K562 (cell line): ENCODE measurements around the gene GATA2. TPM values are rescaled to one million over a fixed set of nuclear protein-coding genes. Genes with fewer than 3 reads are reported as not detected.

ENCODE experiments used
- ATAC-seq: fragments of 200-7000 bp; cut with Tn5 transposase; 3 replicates; pipeline ENCODE4 v1.9.1; 2020; ENCODE audit warnings: moderate library complexity
- BruUV-seq: library from RNA; stranded (reverse); fragments of 400-500 nt; replicated peaks from 2 replicates; lab custom pipeline; 2021; lab: Mats Ljungman, UMichigan
- CTCF ChIA-PET: fragments of 300-600 bp; formaldehyde crosslinking; extraction: SDS; loops from one replicate; lab custom pipeline; 2021; ENCODE audit warnings: low intra/inter-chr PET ratio; lab: Yijun Ruan, JAX
- POLR2A ChIA-PET: fragments of 300-600, 350-650 bp; sonication (Branson Sonifier 250); formaldehyde crosslinking; extraction: SDS; loops from one replicate; lab custom pipeline; 2021; ENCODE audit warnings: antibody characterized with exemption, inconsistent platforms; lab: Yijun Ruan, JAX
- DNase-seq, 4 experiments: peaks; one replicate each; pipeline versions ENCODE4 v3.0.0 to v3.0.0-alpha.2; 2011 to 2018; ENCODE audit warnings: low spot score in 3 of 4, mixed read lengths in 3 of 4; ENCODE audit errors: extremely low read depth in 1 of 4
- FAIRE-seq: peaks from 2 replicates; lab custom pipeline; 2011; peaks lifted over from hg19 to GRCh38; lab: Jason Lieb, UNC
- H2AFZ ChIP-seq: 2 replicates; pipeline ENCODE4 v1.6.0; 2011; ENCODE audit warnings: low read depth, low read length, control low read depth, inconsistent platforms
- H3K27ac ChIP-seq: fragments of 200-600 bp; 3 replicates; pipeline ENCODE4 v1.8.0; 2011; ENCODE audit warnings: low read depth, mild to moderate bottlenecking, control low read depth, inconsistent platforms, low read length, moderate library complexity, mixed read lengths; ENCODE audit errors: extremely low read depth
- H3K27me3 ChIP-seq, 2 experiments: fragments of 300-600 bp in 1 of 2; 2 replicates in 1 of 2; 3 replicates in 1 of 2; pipeline versions ENCODE4 v1.6.0 to v1.8.0; 2011; ENCODE audit warnings: inconsistent platforms in 2 of 2, low read length in 2 of 2, mild to moderate bottlenecking in 1 of 2, mixed read lengths in 1 of 2, moderate library complexity in 1 of 2; ENCODE audit not compliant: control insufficient read depth in 2 of 2, insufficient read depth in 2 of 2
- H3K36me3 ChIP-seq: fragments of 300-600 bp; 3 replicates; pipeline ENCODE4 v1.8.0; 2011; ENCODE audit warnings: mild to moderate bottlenecking, low read length, inconsistent platforms; ENCODE audit not compliant: control insufficient read depth, insufficient read depth
- H3K4me1 ChIP-seq, 2 experiments: fragments of 200-600 bp in 1 of 2; replicated peaks in 1 of 2; 2 replicates in 1 of 2; 3 replicates in 1 of 2; pipeline versions ENCODE4 v1.5.1 to v1.8.0; 2011; ENCODE audit warnings: inconsistent platforms in 2 of 2, low read length in 2 of 2, mild to moderate bottlenecking in 1 of 2, mixed read lengths in 1 of 2, moderate library complexity in 1 of 2; ENCODE audit not compliant: control insufficient read depth in 2 of 2, insufficient read depth in 2 of 2
- H3K4me2 ChIP-seq: 2 replicates; pipeline ENCODE4 v1.6.1; 2011; ENCODE audit warnings: low read length, control low read depth, inconsistent platforms, mixed read lengths; ENCODE audit not compliant: insufficient read depth
- H3K4me3 ChIP-seq: fragments of 200-600 bp; sonication (generic), shearing (Covaris generic); 2 replicates; pipeline ENCODE4 v1.5.1; 2016; ENCODE audit warnings: control low read depth, inconsistent platforms
- H3K79me2 ChIP-seq: fragments of 200-600 bp; 3 replicates; pipeline ENCODE4 v1.8.0; 2011; ENCODE audit warnings: low read length, inconsistent platforms; ENCODE audit not compliant: control insufficient read depth, insufficient read depth
- H3K9ac ChIP-seq, 2 experiments: 2 replicates each; pipeline versions ENCODE4 v1.6.0 to v1.6.1; 2011; ENCODE audit warnings: low read depth in 2 of 2, low read length in 2 of 2, control low read depth in 1 of 2, inconsistent platforms in 1 of 2, mild to moderate bottlenecking in 1 of 2, mixed read lengths in 1 of 2; ENCODE audit not compliant: insufficient read depth in 1 of 2
- H3K9me1 ChIP-seq: one replicate; pipeline ENCODE4 v1.6.0; 2011; ENCODE audit warnings: inconsistent platforms, mild to moderate bottlenecking, low read length, moderate library complexity; ENCODE audit not compliant: control insufficient read depth, insufficient read depth
- H3K9me3 ChIP-seq: replicated peaks from 2 replicates; pipeline ENCODE4 v1.5.1; 2011; ENCODE audit warnings: low read depth, low read length, inconsistent platforms; ENCODE audit not compliant: control insufficient read depth, insufficient read depth
- H4K20me1 ChIP-seq: replicated peaks from 2 replicates; pipeline ENCODE4 v1.6.1; 2011; ENCODE audit warnings: low read length, inconsistent platforms, mixed read lengths; ENCODE audit not compliant: control insufficient read depth, insufficient read depth
- CTBP1 ChIP-seq: fragments of 450-650 bp; IDR thresholded peaks from 2 replicates; pipeline ENCODE4 v1.6.1; 2016; ENCODE audit warnings: borderline replicate concordance
- HCFC1 ChIP-seq: IDR thresholded peaks from 2 replicates; pipeline ENCODE4 v1.6.1; 2012; ENCODE audit warnings: low read depth, low read length, improper control_type of control experiment
- MAZ ChIP-seq, 2 experiments: fragments of 450-650 bp in 1 of 2; sonication (generic) in 1 of 2; formaldehyde crosslinking; IDR thresholded peaks in 1 of 2; conservative IDR thresholded peaks in 1 of 2; 2 replicates each; pipeline versions ENCODE4 v1.4.0 to v1.5.0; 2020; ENCODE audit warnings: mild to moderate bottlenecking in 1 of 2, missing genetic modification reagents in 1 of 2
- POLR2A ChIP-seq: fragments of 450-650 bp; conservative IDR thresholded peaks from 2 replicates; pipeline ENCODE4 v1.6.1; 2016
- STAG1 ChIP-seq: sonication (generic); formaldehyde crosslinking; IDR thresholded peaks from 2 replicates; pipeline ENCODE4 v1.5.0; 2020; ENCODE audit warnings: missing genetic modification reagents, borderline replicate concordance
- SUPT5H ChIP-seq: fragments of 450-650 bp; IDR thresholded peaks from 2 replicates; pipeline ENCODE4 v1.6.1; 2016
- ZNF699 ChIP-seq: fragments of 250-450 bp; sonication (Bioruptor Pico); IDR thresholded peaks from 2 replicates; pipeline ENCODE4 v1.8.0; 2021; ENCODE audit warnings: mild to moderate bottlenecking, moderate library complexity; ENCODE audit not compliant: insufficient replicate concordance
- ZNF785 ChIP-seq: fragments of 250-450 bp; sonication (Bioruptor Pico); IDR thresholded peaks from 2 replicates; pipeline ENCODE4 v1.4.0; 2020; ENCODE audit warnings: mild to moderate bottlenecking
- WGBS: fragments of 100-300 bp; shearing (Covaris generic); methylation state at CpG from one replicate; pipeline ENCODE4 v1.1.6; 2016; ENCODE audit warnings: low coverage, mixed read lengths; ENCODE audit not compliant: insufficient coverage; ENCODE audit errors: missing lambda C conversion rate; 5-methylcytosine and 5-hydroxymethylcytosine counted together
- in situ Hi-C: fragments of 300-500 bp; cut with MboI; formaldehyde crosslinking; loops from 4 replicates; pipeline ENCODE4 v1.15.0; 2018; ENCODE audit warnings: inconsistent platforms, mixed read lengths
- intact Hi-C: fragments of 100-400 bp; cut with micrococcal nuclease; formaldehyde crosslinking; loops from 2 replicates; pipeline ENCODE4 v1.14.2; 2022
- polyA plus RNA-seq, 8 experiments: library from polyadenylated mRNA; depleted of rRNA in 4 of 8; stranded (reverse) in 5 of 8; unstranded in 3 of 8; fragments of >200 nt; fragmentation: Nextera tagmentation in 2 of 8; fragmentation: Illumina TruSeq in 1 of 8; extraction: Ambion mirVana in 2 of 8; extraction: Trizol in 1 of 8; gene quantifications; 2 replicates each; pipeline versions ENCODE4 v1.2.1 to v1.2.3, GENCODE V29; 2011 to 2014; ENCODE audit warnings: inconsistent platforms in 1 of 8, missing spikeins in 1 of 8
- total RNA-seq, 7 experiments: library from RNA; depleted of rRNA in 6 of 7; stranded (reverse); fragments of >200 nt in 6 of 7; fragmentation: Illumina TruSeq in 2 of 7; extraction: Trizol in 2 of 7; gene quantifications; 2 replicates each; pipeline versions ENCODE4 v1.2.1 to v1.2.3, GENCODE V29; 2011 to 2021; ENCODE audit warnings: low replicate concordance in 1 of 7
- TF ChIP-seq, protein P1 (sequence below): fragments of 200-400 bp; formaldehyde crosslinking; IDR thresholded peaks from 2 replicates; pipeline ENCODE4 v1.6.1; 2017; ENCODE audit warnings: mild to moderate bottlenecking, low read depth, low read length, moderate library complexity
- TF ChIP-seq, protein P2 (sequence below): fragments of 250-450 bp; sonication (Bioruptor Pico); IDR thresholded peaks from 2 replicates; pipeline ENCODE4 v1.5.0; 2021

The GATA2 gene
- total and polyA plus RNA-seq, 9 of the 15 experiments (the other 6 are each of a cell fraction or from before 2014, with no cell fraction given), result 8.5 to 218 (median 50.8) TPM

DNA sequence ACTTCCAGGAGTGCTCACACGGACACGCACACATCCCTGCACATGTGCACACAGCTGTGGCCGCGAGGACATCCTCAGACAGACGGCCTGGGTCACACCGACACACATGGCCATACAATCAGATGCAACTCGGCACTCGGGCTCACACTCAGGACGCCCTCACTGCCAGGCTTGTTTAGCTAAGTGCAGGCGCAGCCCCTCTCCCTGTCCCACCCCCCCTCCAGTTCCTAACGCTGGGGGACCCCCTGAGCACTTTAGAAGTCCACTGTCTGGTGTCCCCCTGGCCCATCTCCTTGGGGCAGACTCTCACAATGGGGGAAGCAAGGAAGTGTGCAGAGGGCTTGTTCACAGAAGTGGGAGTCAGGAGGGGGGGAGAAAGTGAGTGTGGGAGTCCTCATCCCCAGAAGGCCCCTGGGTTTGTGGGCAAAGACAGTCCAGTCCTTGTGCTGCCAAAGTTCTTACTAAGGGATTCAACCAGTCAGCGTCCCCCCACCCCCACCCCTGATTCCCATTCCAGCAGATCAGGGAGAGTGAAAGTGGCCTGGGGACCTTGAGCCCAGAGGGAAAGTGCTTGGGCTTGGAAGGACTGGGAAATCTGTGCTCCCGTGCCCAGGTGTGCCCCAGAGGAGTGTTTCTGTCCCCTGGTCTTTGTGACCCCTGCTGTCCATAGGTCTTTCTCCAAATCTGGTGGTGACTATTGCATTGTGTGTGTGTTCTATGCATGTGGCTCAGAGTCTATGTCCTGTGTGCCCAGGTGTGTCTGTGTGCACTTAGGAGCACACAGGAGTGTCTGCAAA, 767 bp upstream of the GATA2 start:
- H3K4me1 ChIP-seq, result peaks cover 38 to 87% of the 10 kb centered on the region in 2 experiments
- ChIA-PET POLR2A (interaction anchor here (0.6 to 1.1 kb wide), 3 partner anchors 10 to 187 kb away, joined by 3 to 6 read pairs (median 3); no protein-coding TSS in a partner anchor), CTCF (no interaction called here)
- H3K36me3 ChIP-seq, result peaks cover 58% of the 10 kb centered on the region; the same call in 2 of the 3 replicates
- intact Hi-C loops (loop anchor here (10.0 kb wide), 2 partner anchors 179 to 419 kb away; no protein-coding TSS in a partner anchor), in situ Hi-C loops (no loop called here)
- DNase-seq, result peak in 1 of 4 experiments; percentile 32
- 36% methylated on average over 1 of the region's 13 CpGs for WGBS
- H2AFZ ChIP-seq, result no peak overlapping the region
- H3K27ac ChIP-seq, result peak overlapping the region; percentile 98; the same call in 2 of the 3 replicates
- H3K9ac ChIP-seq, result peak overlapping the region in 1 of 2 experiments; percentile 86; a peak in 2 of 4 replicates
- H3K79me2 ChIP-seq, result peaks cover 87% of the 10 kb centered on the region
- peak overlapping the region; percentile 53 for H3K4me2 ChIP-seq
- no peaks in the 10 kb centered on the region for H3K9me3 ChIP-seq
- peak overlapping the region; percentile 98 for H3K4me3 ChIP-seq
- peak; percentile 29 for FAIRE-seq
- H3K9me1 ChIP-seq, result no peaks in the 10 kb centered on the region
- BruUV-seq, result no TSS peak
- no peak for ATAC-seq
- no peaks in the 10 kb centered on the region for H3K27me3 ChIP-seq
- peaks cover 5% of the 10 kb centered on the region for H4K20me1 ChIP-seq
- no peak for TF ChIP-seq STAG1 (CRISPR knock-in tag)
- TF ChIP-seq MAZ (CRISPR knock-in tag; conservative IDR thresholded peaks at IDR 0.05 in 1 of 2, IDR thresholded peaks at IDR 0.05 in 1 of 2), result no peak
- TF ChIP-seq, protein P1, sequence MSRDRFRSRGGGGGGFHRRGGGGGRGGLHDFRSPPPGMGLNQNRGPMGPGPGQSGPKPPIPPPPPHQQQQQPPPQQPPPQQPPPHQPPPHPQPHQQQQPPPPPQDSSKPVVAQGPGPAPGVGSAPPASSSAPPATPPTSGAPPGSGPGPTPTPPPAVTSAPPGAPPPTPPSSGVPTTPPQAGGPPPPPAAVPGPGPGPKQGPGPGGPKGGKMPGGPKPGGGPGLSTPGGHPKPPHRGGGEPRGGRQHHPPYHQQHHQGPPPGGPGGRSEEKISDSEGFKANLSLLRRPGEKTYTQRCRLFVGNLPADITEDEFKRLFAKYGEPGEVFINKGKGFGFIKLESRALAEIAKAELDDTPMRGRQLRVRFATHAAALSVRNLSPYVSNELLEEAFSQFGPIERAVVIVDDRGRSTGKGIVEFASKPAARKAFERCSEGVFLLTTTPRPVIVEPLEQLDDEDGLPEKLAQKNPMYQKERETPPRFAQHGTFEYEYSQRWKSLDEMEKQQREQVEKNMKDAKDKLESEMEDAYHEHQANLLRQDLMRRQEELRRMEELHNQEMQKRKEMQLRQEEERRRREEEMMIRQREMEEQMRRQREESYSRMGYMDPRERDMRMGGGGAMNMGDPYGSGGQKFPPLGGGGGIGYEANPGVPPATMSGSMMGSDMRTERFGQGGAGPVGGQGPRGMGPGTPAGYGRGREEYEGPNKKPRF, result no peak
- peak; percentile 35; the same call in 1 of the 2 replicates for TF ChIP-seq POLR2A
- TF ChIP-seq HCFC1, result no peak
- TF ChIP-seq, protein P2, sequence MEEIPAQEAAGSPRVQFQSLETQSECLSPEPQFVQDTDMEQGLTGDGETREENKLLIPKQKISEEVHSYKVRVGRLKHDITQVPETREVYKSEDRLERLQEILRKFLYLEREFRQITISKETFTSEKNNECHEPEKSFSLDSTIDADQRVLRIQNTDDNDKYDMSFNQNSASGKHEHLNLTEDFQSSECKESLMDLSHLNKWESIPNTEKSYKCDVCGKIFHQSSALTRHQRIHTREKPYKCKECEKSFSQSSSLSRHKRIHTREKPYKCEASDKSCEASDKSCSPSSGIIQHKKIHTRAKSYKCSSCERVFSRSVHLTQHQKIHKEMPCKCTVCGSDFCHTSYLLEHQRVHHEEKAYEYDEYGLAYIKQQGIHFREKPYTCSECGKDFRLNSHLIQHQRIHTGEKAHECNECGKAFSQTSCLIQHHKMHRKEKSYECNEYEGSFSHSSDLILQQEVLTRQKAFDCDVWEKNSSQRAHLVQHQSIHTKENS (CRISPR knock-in tag), result no peak
- no peak for TF ChIP-seq ZNF785 (CRISPR knock-in tag)
- no peak for TF ChIP-seq CTBP1
- no peak for TF ChIP-seq ZNF699 (CRISPR knock-in tag)
- TF ChIP-seq SUPT5H, result peak; percentile 42; the same call in 1 of the 2 replicates
